ENCODE data around the gene ZBTB7A. TPM values are rescaled to one million over a fixed set of nuclear protein-coding genes. Genes with fewer than 3 reads are reported as not detected.

Gene ZBTB7A
- total RNA-seq, 4 donors from 2014 or later: 138 to 162 (median 152) TPM

GRCh38 chr19:4069331-4069959 is 2.7 kb upstream of the ZBTB7A start:
- TF ChIP-seq CTCF (IDR thresholded peaks at IDR 0.05) (no peak), POLR2A (IDR thresholded peaks at IDR 0.05) (no peak)
- intact Hi-C loops (cut with DNase I; ENCODE audit: low total_unique reads): no loop called here
- WGBS, 2 donors: 66 to 70% methylated on average over 12 of the region's 12 CpGs
- DNase-seq (ENCODE audit: low spot score in 2 of 2): no peak
- no peak overlapping the region for H3K4me3 ChIP-seq (ENCODE audit: low read depth, poor library complexity, severe bottlenecking)

- 16 to 20% methylated on average over 31 of the region's 31 CpGs for WGBS, 2 donors
- no peak overlapping the region for H3K4me3 ChIP-seq (ENCODE audit: low read depth, poor library complexity, severe bottlenecking)
- intact Hi-C loops (cut with DNase I; ENCODE audit: low total_unique reads): no loop called here
- peak in 1 of 2 donors; percentile 89 for DNase-seq (ENCODE audit: low spot score in 2 of 2)
- TF ChIP-seq POLR2A (IDR thresholded peaks at IDR 0.05) (no peak), CTCF (IDR thresholded peaks at IDR 0.05) (no peak)
Measured at GRCh38 chr19:4068047-4068966, 1.6 kb upstream of the ZBTB7A start.

GRCh38 chr19:4067396-4068046 is 822 bp upstream of the ZBTB7A start:
- peak in 1 of 2 donors; percentile 89 for DNase-seq (ENCODE audit: low spot score in 2 of 2)
- 0 to 2% methylated on average over 14 to 19 of the region's 58 CpGs for WGBS, 2 donors
- TF ChIP-seq CTCF (IDR thresholded peaks at IDR 0.05) (no peak), POLR2A (IDR thresholded peaks at IDR 0.05) (no peak)
- H3K4me3 ChIP-seq (ENCODE audit: low read depth, poor library complexity, severe bottlenecking): peak overlapping the region; percentile 100
- intact Hi-C loops (cut with DNase I; ENCODE audit: low total_unique reads): no loop called here

- peak in 1 of 2 donors; percentile 93 for DNase-seq (ENCODE audit: low spot score in 2 of 2)
- WGBS, 2 donors: 0% methylated on average over 1 to 16 of the region's 31 CpGs
- intact Hi-C loops (cut with DNase I; ENCODE audit: low total_unique reads): no loop called here
- TF ChIP-seq POLR2A (IDR thresholded peaks at IDR 0.05) (no peak), CTCF (IDR thresholded peaks at IDR 0.05) (no peak)
- peak overlapping the region; percentile 100 for H3K4me3 ChIP-seq (ENCODE audit: low read depth, poor library complexity, severe bottlenecking)
Measured at GRCh38 chr19:4066176-4066606, 508 bp downstream of the ZBTB7A start.

- H3K4me3 ChIP-seq (ENCODE audit: low read depth, poor library complexity, severe bottlenecking): no peak overlapping the region
- peak; percentile 93 to 99 for DNase-seq (ENCODE audit: low spot score in 2 of 2)
- intact Hi-C loops (cut with DNase I; ENCODE audit: low total_unique reads): no loop called here
- 1% methylated on average over 14 of the region's 98 CpGs for WGBS, 2 donors
- TF ChIP-seq CTCF (IDR thresholded peaks at IDR 0.05) (no peak), POLR2A (IDR thresholded peaks at IDR 0.05) (no peak)
Measured at GRCh38 chr19:4065430-4066175, 1.1 kb downstream of the ZBTB7A start.
